ENCODE measurements around the gene NDFIP2.

The NDFIP2 gene

GRCh38 chr13:79604752-79605151, 123.8 kb downstream of the NDFIP2 start:
- no peak; the same call in 1 of the 2 replicates for TF ChIP-seq MYC (IDR thresholded peaks at IDR 0.05; ENCODE audit: low read depth, low read length)
- TF ChIP-seq, protein P1, sequence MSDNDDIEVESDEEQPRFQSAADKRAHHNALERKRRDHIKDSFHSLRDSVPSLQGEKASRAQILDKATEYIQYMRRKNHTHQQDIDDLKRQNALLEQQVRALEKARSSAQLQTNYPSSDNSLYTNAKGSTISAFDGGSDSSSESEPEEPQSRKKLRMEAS (IDR thresholded peaks at IDR 0.05; ENCODE audit: low read depth, low read length) = 0 out of 2 replicates have a peak, but pooled peaks have one; percentile 6
- DNase-seq (ENCODE audit: low read depth) = peak; percentile 8
- no peak overlapping the region for H3K4me3 ChIP-seq (ENCODE audit: low read depth, low read length)
